Measurements from ENCODE around the gene DPY30. TPM values are rescaled to one million over a fixed set of nuclear protein-coding genes. Genes with fewer than 3 reads are reported as not detected.
A peak's percentile ranks its signal among the peaks of the same experiment; 100 is the strongest.
"Not testable (repeated sequence)": the region's sequence is repeated elsewhere in the genome, so short reads cannot be mapped to it uniquely, and the experiment has no call there.

The DPY30 gene
- total RNA-seq, 1 donor from 2014 or later = 64.1 TPM

- H3K4me3 ChIP-seq (ENCODE audit: low read depth, low read length) = no peak overlapping the region
- no peak for DNase-seq (ENCODE audit: low read depth)
- H3K27me3 ChIP-seq (ENCODE audit: control insufficient read depth, insufficient read depth, low read length) = no peaks in the 10 kb centered on the region
- H3K36me3 ChIP-seq (ENCODE audit: control insufficient read depth, insufficient read depth, low read length) = no peaks in the 10 kb centered on the region
- TF ChIP-seq CTCF (IDR thresholded peaks at IDR 0.05; ENCODE audit: insufficient read depth, low read length, poor library complexity, severe bottlenecking) = no peak
These were observed 12.3 kb upstream of the DPY30 start for GRCh38 chr2:32051836-32052439.

GRCh38 chr2:32043561-32043960 is 4.0 kb upstream of the DPY30 start:
- no peak overlapping the region for H3K4me3 ChIP-seq (ENCODE audit: low read depth, low read length)
- H3K27me3 ChIP-seq (ENCODE audit: control insufficient read depth, insufficient read depth, low read length) = no peaks in the 10 kb centered on the region
- no peak for TF ChIP-seq CTCF (IDR thresholded peaks at IDR 0.05; ENCODE audit: insufficient read depth, low read length, poor library complexity, severe bottlenecking)
- H3K36me3 ChIP-seq (ENCODE audit: control insufficient read depth, insufficient read depth, low read length) = no peaks in the 10 kb centered on the region
- DNase-seq (ENCODE audit: low read depth) = no peak

- not testable (repeated sequence) for H3K36me3 ChIP-seq (ENCODE audit: control insufficient read depth, insufficient read depth, low read length); H3K4me3 ChIP-seq (ENCODE audit: low read depth, low read length); DNase-seq (ENCODE audit: low read depth); H3K27me3 ChIP-seq (ENCODE audit: control insufficient read depth, insufficient read depth, low read length)
These were observed 5.3 kb downstream of the DPY30 start for GRCh38 chr2:32034198-32034887.

- not testable (repeated sequence) for H3K36me3 ChIP-seq (ENCODE audit: control insufficient read depth, insufficient read depth, low read length); DNase-seq (ENCODE audit: low read depth); H3K4me3 ChIP-seq (ENCODE audit: low read depth, low read length); H3K27me3 ChIP-seq (ENCODE audit: control insufficient read depth, insufficient read depth, low read length)
These were observed 20.7 kb downstream of the DPY30 start for GRCh38 chr2:32018789-32019482.

GRCh38 chr2:32012872-32013271 is 26.7 kb downstream of the DPY30 start:
- no peak for TF ChIP-seq CTCF (IDR thresholded peaks at IDR 0.05; ENCODE audit: insufficient read depth, low read length, poor library complexity, severe bottlenecking)
- Histone ChIP-seq H3K36me3 (ENCODE audit: control insufficient read depth, insufficient read depth, low read length) (no peaks in the 10 kb centered on the region), H3K27me3 (ENCODE audit: control insufficient read depth, insufficient read depth, low read length) (no peaks in the 10 kb centered on the region), H3K4me3 (ENCODE audit: low read depth, low read length) (no peak overlapping the region)
- no peak for DNase-seq (ENCODE audit: low read depth)

- peak overlapping the region; percentile 64 for H3K4me3 ChIP-seq (ENCODE audit: low read depth, low read length)
- no peaks in the 10 kb centered on the region for H3K27me3 ChIP-seq (ENCODE audit: control insufficient read depth, insufficient read depth, low read length)
- no peaks in the 10 kb centered on the region for H3K36me3 ChIP-seq (ENCODE audit: control insufficient read depth, insufficient read depth, low read length)
- TF ChIP-seq CTCF (IDR thresholded peaks at IDR 0.05; ENCODE audit: insufficient read depth, low read length, poor library complexity, severe bottlenecking) = no peak
- DNase-seq (ENCODE audit: low read depth) = no peak
These were observed 28.1 kb downstream of the DPY30 start for GRCh38 chr2:32011485-32011960.

All from kidney epithelial cell (primary cell).